ENCODE measurements around the gene USH2A. TPM values are rescaled to one million over a fixed set of nuclear protein-coding genes. Genes with fewer than 3 reads are reported as not detected.

USH2A gene
- total and polyA plus RNA-seq, 2 experiments from 2014 or later = under 0.01 to 0.01 TPM

- H3K27ac ChIP-seq = no peak overlapping the region
- H3K36me3 ChIP-seq (ENCODE audit: low read depth) = no peaks in the 10 kb centered on the region
- DNase-seq = no peak
- H3K27me3 ChIP-seq (replicated peaks; ENCODE audit: insufficient read depth) = peaks cover 45% of the 10 kb centered on the region
- no peak overlapping the region for H3K4me2 ChIP-seq (ENCODE audit: unreplicated experiment)
- in situ Hi-C loops (cut with MboI) = no loop called here
- H4K20me1 ChIP-seq (ENCODE audit: insufficient read depth) = no peaks in the 10 kb centered on the region
- no peak overlapping the region for H3K4me3 ChIP-seq
- WGBS, 2 experiments (ENCODE audit: low coverage in 1 of 2, low lambda C conversion rate in 2 of 2, missing lambda C conversion rate in 2 of 2) = 26% methylated on average over 9 of the region's 9 CpGs
- no peaks in the 10 kb centered on the region for H3F3A ChIP-seq (ENCODE audit: insufficient read depth)
- no peaks in the 10 kb centered on the region for H3K79me2 ChIP-seq (ENCODE audit: insufficient read depth)
- no peak overlapping the region for H2AFZ ChIP-seq
- no peaks in the 10 kb centered on the region for H3K4me1 ChIP-seq (ENCODE audit: insufficient read depth)
- TF ChIP-seq EZH2phosphoT487 (IDR thresholded peaks at IDR 0.05; ENCODE audit: insufficient read depth, low read depth) = no peak
- TF ChIP-seq EZH2 (IDR thresholded peaks at IDR 0.05; ENCODE audit: insufficient read depth, poor library complexity, severe bottlenecking) = no peak
- H3K9me2 ChIP-seq (ENCODE audit: insufficient read depth) = no peaks in the 10 kb centered on the region
- H3K9ac ChIP-seq = no peak overlapping the region
- no peaks in the 10 kb centered on the region for H3K9me3 ChIP-seq (ENCODE audit: low read depth)
Observed at GRCh38 chr1:215650446-215651149, 772.6 kb downstream of the USH2A start.

GRCh38 chr1:215648957-215649356 lies 774.3 kb downstream of the USH2A start:
- 54 to 58% methylated on average over 4 of the region's 4 CpGs for WGBS, 2 experiments (ENCODE audit: low coverage in 1 of 2, low lambda C conversion rate in 2 of 2, missing lambda C conversion rate in 2 of 2)
- no peak overlapping the region for H3K27ac ChIP-seq
- in situ Hi-C loops (cut with MboI) = no loop called here

GRCh38 chr1:215647738-215648137 lies 775.5 kb downstream of the USH2A start:
- no peak overlapping the region for H3K4me3 ChIP-seq
- H3K27me3 ChIP-seq (replicated peaks; ENCODE audit: insufficient read depth) = peaks cover 50% of the 10 kb centered on the region
- H3K27ac ChIP-seq = no peak overlapping the region
- no peaks in the 10 kb centered on the region for H3K9me3 ChIP-seq (ENCODE audit: low read depth)
- WGBS, 2 experiments (ENCODE audit: low coverage in 1 of 2, low lambda C conversion rate in 2 of 2, missing lambda C conversion rate in 2 of 2) = 40 to 41% methylated on average over 3 of the region's 3 CpGs
- in situ Hi-C loops (cut with MboI) = no loop called here
- DNase-seq = no peak
- H3F3A ChIP-seq (ENCODE audit: insufficient read depth) = no peaks in the 10 kb centered on the region
- no peak overlapping the region for H2AFZ ChIP-seq
- no peaks in the 10 kb centered on the region for H3K36me3 ChIP-seq (ENCODE audit: low read depth)
- H3K9me2 ChIP-seq (ENCODE audit: insufficient read depth) = no peaks in the 10 kb centered on the region
- TF ChIP-seq EZH2phosphoT487 (IDR thresholded peaks at IDR 0.05; ENCODE audit: insufficient read depth, low read depth) = no peak
- TF ChIP-seq EZH2 (IDR thresholded peaks at IDR 0.05; ENCODE audit: insufficient read depth, poor library complexity, severe bottlenecking) = no peak
- H3K79me2 ChIP-seq (ENCODE audit: insufficient read depth) = no peaks in the 10 kb centered on the region
- no peaks in the 10 kb centered on the region for H4K20me1 ChIP-seq (ENCODE audit: insufficient read depth)
- no peak overlapping the region for H3K4me2 ChIP-seq (ENCODE audit: unreplicated experiment)
- no peaks in the 10 kb centered on the region for H3K4me1 ChIP-seq (ENCODE audit: insufficient read depth)
- no peak overlapping the region for H3K9ac ChIP-seq

More at GRCh38 chr1:215648957-215649356, 774.3 kb downstream of the USH2A start:
- peaks cover 50% of the 10 kb centered on the region for H3K27me3 ChIP-seq (replicated peaks; ENCODE audit: insufficient read depth)
- H3F3A ChIP-seq (ENCODE audit: insufficient read depth) = no peaks in the 10 kb centered on the region
- H4K20me1 ChIP-seq (ENCODE audit: insufficient read depth) = no peaks in the 10 kb centered on the region
- H3K4me1 ChIP-seq (ENCODE audit: insufficient read depth) = no peaks in the 10 kb centered on the region
- H3K9me2 ChIP-seq (ENCODE audit: insufficient read depth) = no peaks in the 10 kb centered on the region
- no peak overlapping the region for H2AFZ ChIP-seq
- H3K9me3 ChIP-seq (ENCODE audit: low read depth) = no peaks in the 10 kb centered on the region
- H3K9ac ChIP-seq = no peak overlapping the region
- no peaks in the 10 kb centered on the region for H3K79me2 ChIP-seq (ENCODE audit: insufficient read depth)
- TF ChIP-seq EZH2 (IDR thresholded peaks at IDR 0.05; ENCODE audit: insufficient read depth, poor library complexity, severe bottlenecking) = no peak
- TF ChIP-seq EZH2phosphoT487 (IDR thresholded peaks at IDR 0.05; ENCODE audit: insufficient read depth, low read depth) = no peak
- no peak overlapping the region for H3K4me3 ChIP-seq
- no peak overlapping the region for H3K4me2 ChIP-seq (ENCODE audit: unreplicated experiment)
- DNase-seq = no peak
- no peaks in the 10 kb centered on the region for H3K36me3 ChIP-seq (ENCODE audit: low read depth)

GRCh38 chr1:215645861-215646260 lies 777.4 kb downstream of the USH2A start:
- no peaks in the 10 kb centered on the region for H4K20me1 ChIP-seq (ENCODE audit: insufficient read depth)
- H3K9me2 ChIP-seq (ENCODE audit: insufficient read depth) = no peaks in the 10 kb centered on the region
- H2AFZ ChIP-seq = no peak overlapping the region
- no peaks in the 10 kb centered on the region for H3K4me1 ChIP-seq (ENCODE audit: insufficient read depth)
- no peak for DNase-seq
- no peaks in the 10 kb centered on the region for H3K9me3 ChIP-seq (ENCODE audit: low read depth)
- H3K4me2 ChIP-seq (ENCODE audit: unreplicated experiment) = no peak overlapping the region
- WGBS, 2 experiments (ENCODE audit: low coverage in 1 of 2, low lambda C conversion rate in 2 of 2, missing lambda C conversion rate in 2 of 2) = 67 to 74% methylated on average over 2 of the region's 2 CpGs
- in situ Hi-C loops (cut with MboI) = no loop called here
- H3K79me2 ChIP-seq (ENCODE audit: insufficient read depth) = no peaks in the 10 kb centered on the region
- H3K36me3 ChIP-seq (ENCODE audit: low read depth) = no peaks in the 10 kb centered on the region
- no peak for TF ChIP-seq EZH2phosphoT487 (IDR thresholded peaks at IDR 0.05; ENCODE audit: insufficient read depth, low read depth)
- no peak for TF ChIP-seq EZH2 (IDR thresholded peaks at IDR 0.05; ENCODE audit: insufficient read depth, poor library complexity, severe bottlenecking)
- no peak overlapping the region for H3K4me3 ChIP-seq
- H3K27me3 ChIP-seq (replicated peaks; ENCODE audit: insufficient read depth) = peaks cover 35% of the 10 kb centered on the region
- H3K9ac ChIP-seq = no peak overlapping the region
- H3K27ac ChIP-seq = no peak overlapping the region
- no peaks in the 10 kb centered on the region for H3F3A ChIP-seq (ENCODE audit: insufficient read depth)

All from GM23248 (cell line).